ENCODE results near the gene NDUFA9. TPM values are rescaled to one million over a fixed set of nuclear protein-coding genes. Genes with fewer than 3 reads are reported as not detected.

The NDUFA9 gene
- total and polyA plus RNA-seq, 2 donors from 2014 or later, result 96.9 to 250 TPM

GRCh38 chr12:4690760-4691159, 41.8 kb downstream of the NDUFA9 start:
- DNase-seq (no peak), FAIRE-seq (no peak)
- Histone ChIP-seq H3K27me3 (ENCODE audit: control insufficient read depth, insufficient read depth, low read length) (no peaks in the 10 kb centered on the region), H3K4me1 (ENCODE audit: control insufficient read depth in 2 of 3, insufficient read depth in 2 of 3, low read depth in 1 of 3, low read length in 3 of 3) (no peaks in the 10 kb centered on the region), H3K27ac (ENCODE audit: low read depth in 2 of 2, low read length in 2 of 2) (no peak overlapping the region), H3K9me3 (ENCODE audit: control insufficient read depth in 2 of 3, insufficient read depth in 1 of 3, low read length in 3 of 3) (no peaks in the 10 kb centered on the region), H3K4me3 (ENCODE audit: low read length in 3 of 3) (no peak overlapping the region), H3K36me3 (ENCODE audit: control insufficient read depth in 2 of 3, insufficient read depth in 3 of 3, low read length in 3 of 3) (peaks cover 2 to 15% (median 14%) of the 10 kb centered on the region in 3 donors), H3K9ac (ENCODE audit: low read length in 3 of 3) (no peak overlapping the region)
- intact Hi-C loops (cut with DNase I), result no loop called here
- no peak for TF ChIP-seq CTCF (IDR thresholded peaks at IDR 0.05; ENCODE audit: borderline replicate concordance, extremely low read depth, insufficient read depth)

Other genes with a start within 250 kb of the NDUFA9 start
- not detected for gene FGF6, start 203.3 kb upstream of the NDUFA9 start, total RNA-seq
- not detected for gene FGF6, start 203.3 kb upstream of the NDUFA9 start, polyA plus RNA-seq (ENCODE audit: insufficient read depth, low read depth, low replicate concordance)
- 2.9 TPM for gene RAD51AP1, start 110.2 kb upstream of the NDUFA9 start, total RNA-seq
- gene RAD51AP1, start 110.2 kb upstream of the NDUFA9 start, polyA plus RNA-seq (ENCODE audit: insufficient read depth, low read depth, low replicate concordance), result 0.52 TPM
- gene DYRK4, start 86.9 kb upstream of the NDUFA9 start, total RNA-seq, result 32.8 TPM
- gene DYRK4, start 86.9 kb upstream of the NDUFA9 start, polyA plus RNA-seq (ENCODE audit: insufficient read depth, low read depth, low replicate concordance), result 49.0 TPM
- gene AKAP3, start 63 bp upstream of the NDUFA9 start, total RNA-seq, result 2.7 TPM
- gene AKAP3, start 63 bp upstream of the NDUFA9 start, polyA plus RNA-seq (ENCODE audit: insufficient read depth, low read depth, low replicate concordance), result 2.3 TPM
- gene GALNT8, start 71.3 kb downstream of the NDUFA9 start, total RNA-seq, result 0.25 TPM
- 1.4 TPM for gene GALNT8, start 71.3 kb downstream of the NDUFA9 start, polyA plus RNA-seq (ENCODE audit: insufficient read depth, low read depth, low replicate concordance)

Measured in kidney (tissue), 14 donors.